HL-60 (cell line): ENCODE measurements around the gene KLHL11.

Experiments
- TF ChIP-seq, protein P1 (sequence below): IDR thresholded peaks from one replicate; pipeline ENCODE4 v1.5.1; 2011; ENCODE audit warnings: low read length, control low read depth, inconsistent platforms; ENCODE audit not compliant: insufficient read depth
- TF ChIP-seq, protein P2 (sequence below): IDR thresholded peaks from 2 replicates; pipeline ENCODE4 v1.6.1; 2012; ENCODE audit warnings: low read depth; ENCODE audit not compliant: insufficient replicate concordance

DNA sequence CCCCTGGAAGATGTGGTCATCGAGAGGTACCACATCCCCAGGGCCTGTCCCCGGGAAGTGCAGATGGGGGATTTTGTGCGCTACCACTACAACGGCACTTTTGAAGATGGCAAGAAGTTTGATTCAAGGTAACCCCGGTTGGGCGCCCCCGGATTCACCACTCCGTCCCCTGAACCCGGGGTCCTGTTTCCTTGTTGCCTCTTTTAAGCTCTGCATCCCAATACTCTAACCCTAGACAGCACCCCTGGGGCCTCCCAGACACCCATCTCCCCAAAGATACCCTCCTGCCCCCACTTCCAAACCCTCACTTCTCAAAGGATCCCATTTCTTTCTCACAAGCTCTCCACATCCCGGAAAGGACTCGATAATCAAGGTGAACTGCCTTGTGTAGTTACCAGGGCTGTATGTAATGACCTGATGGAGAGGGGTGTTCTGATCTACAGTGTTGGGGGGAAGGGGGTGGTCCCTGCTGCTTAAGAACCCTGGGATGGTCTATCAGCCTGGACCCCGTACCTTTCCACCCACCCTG is 52.0 kb downstream of the KLHL11 start:
- TF ChIP-seq, protein P1, sequence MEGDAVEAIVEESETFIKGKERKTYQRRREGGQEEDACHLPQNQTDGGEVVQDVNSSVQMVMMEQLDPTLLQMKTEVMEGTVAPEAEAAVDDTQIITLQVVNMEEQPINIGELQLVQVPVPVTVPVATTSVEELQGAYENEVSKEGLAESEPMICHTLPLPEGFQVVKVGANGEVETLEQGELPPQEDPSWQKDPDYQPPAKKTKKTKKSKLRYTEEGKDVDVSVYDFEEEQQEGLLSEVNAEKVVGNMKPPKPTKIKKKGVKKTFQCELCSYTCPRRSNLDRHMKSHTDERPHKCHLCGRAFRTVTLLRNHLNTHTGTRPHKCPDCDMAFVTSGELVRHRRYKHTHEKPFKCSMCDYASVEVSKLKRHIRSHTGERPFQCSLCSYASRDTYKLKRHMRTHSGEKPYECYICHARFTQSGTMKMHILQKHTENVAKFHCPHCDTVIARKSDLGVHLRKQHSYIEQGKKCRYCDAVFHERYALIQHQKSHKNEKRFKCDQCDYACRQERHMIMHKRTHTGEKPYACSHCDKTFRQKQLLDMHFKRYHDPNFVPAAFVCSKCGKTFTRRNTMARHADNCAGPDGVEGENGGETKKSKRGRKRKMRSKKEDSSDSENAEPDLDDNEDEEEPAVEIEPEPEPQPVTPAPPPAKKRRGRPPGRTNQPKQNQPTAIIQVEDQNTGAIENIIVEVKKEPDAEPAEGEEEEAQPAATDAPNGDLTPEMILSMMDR: no peak
- TF ChIP-seq, protein P2, sequence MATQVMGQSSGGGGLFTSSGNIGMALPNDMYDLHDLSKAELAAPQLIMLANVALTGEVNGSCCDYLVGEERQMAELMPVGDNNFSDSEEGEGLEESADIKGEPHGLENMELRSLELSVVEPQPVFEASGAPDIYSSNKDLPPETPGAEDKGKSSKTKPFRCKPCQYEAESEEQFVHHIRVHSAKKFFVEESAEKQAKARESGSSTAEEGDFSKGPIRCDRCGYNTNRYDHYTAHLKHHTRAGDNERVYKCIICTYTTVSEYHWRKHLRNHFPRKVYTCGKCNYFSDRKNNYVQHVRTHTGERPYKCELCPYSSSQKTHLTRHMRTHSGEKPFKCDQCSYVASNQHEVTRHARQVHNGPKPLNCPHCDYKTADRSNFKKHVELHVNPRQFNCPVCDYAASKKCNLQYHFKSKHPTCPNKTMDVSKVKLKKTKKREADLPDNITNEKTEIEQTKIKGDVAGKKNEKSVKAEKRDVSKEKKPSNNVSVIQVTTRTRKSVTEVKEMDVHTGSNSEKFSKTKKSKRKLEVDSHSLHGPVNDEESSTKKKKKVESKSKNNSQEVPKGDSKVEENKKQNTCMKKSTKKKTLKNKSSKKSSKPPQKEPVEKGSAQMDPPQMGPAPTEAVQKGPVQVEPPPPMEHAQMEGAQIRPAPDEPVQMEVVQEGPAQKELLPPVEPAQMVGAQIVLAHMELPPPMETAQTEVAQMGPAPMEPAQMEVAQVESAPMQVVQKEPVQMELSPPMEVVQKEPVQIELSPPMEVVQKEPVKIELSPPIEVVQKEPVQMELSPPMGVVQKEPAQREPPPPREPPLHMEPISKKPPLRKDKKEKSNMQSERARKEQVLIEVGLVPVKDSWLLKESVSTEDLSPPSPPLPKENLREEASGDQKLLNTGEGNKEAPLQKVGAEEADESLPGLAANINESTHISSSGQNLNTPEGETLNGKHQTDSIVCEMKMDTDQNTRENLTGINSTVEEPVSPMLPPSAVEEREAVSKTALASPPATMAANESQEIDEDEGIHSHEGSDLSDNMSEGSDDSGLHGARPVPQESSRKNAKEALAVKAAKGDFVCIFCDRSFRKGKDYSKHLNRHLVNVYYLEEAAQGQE: no peak
